ENCODE measurements around the gene ELMOD1. TPM values are rescaled to one million over a fixed set of nuclear protein-coding genes. Genes with fewer than 3 reads are reported as not detected.

Gene ELMOD1
- total and polyA plus RNA-seq, 7 experiments from 2014 or later: not detected

GRCh38 chr11:107665018-107665417, 74.1 kb downstream of the ELMOD1 start:
- Histone ChIP-seq H3K36me3 (ENCODE audit: control insufficient read depth in 2 of 3, insufficient read depth in 3 of 3, low read length in 3 of 3) (no peaks in the 10 kb centered on the region), H3K27me3 (ENCODE audit: control insufficient read depth in 2 of 2, insufficient read depth in 2 of 2, low read length in 2 of 2) (no peaks in the 10 kb centered on the region), H3K27ac (ENCODE audit: low read depth, low read length) (no peak overlapping the region), H3K4me1 (ENCODE audit: control insufficient read depth in 2 of 2, insufficient read depth in 2 of 2, low read length in 2 of 2) (no peaks in the 10 kb centered on the region), H3K9me3 (ENCODE audit: control insufficient read depth in 2 of 3, low read length in 3 of 3) (no peaks in the 10 kb centered on the region), H3K4me3 (ENCODE audit: low read length) (no peak overlapping the region)
- intact Hi-C loops (cut with micrococcal nuclease): no loop called here
- CTCF ChIA-PET: no interaction called here
- peaks cover 5 to 24% (median 19%) of the 10 kb centered on the region in 5 donors for H3K27me3 Mint-ChIP-seq
- no peaks in the 10 kb centered on the region for H3K9me3 Mint-ChIP-seq
- ATAC-seq (no peak), DNase-seq (no peak)
- H3K27ac Mint-ChIP-seq: no peak overlapping the region
- H3K4me1 Mint-ChIP-seq: no peaks in the 10 kb centered on the region
- POLR2A ChIA-PET: no interaction called here
- no peak overlapping the region for H3K4me3 Mint-ChIP-seq
- H3K36me3 Mint-ChIP-seq: no peaks in the 10 kb centered on the region

GRCh38 chr11:107666911-107667613, 76.1 kb downstream of the ELMOD1 start:
- no peaks in the 10 kb centered on the region for H3K36me3 ChIP-seq (ENCODE audit: control insufficient read depth in 2 of 3, insufficient read depth in 3 of 3, low read length in 3 of 3)
- Mint-ChIP-seq H3K9me3 (no peaks in the 10 kb centered on the region), H3K4me1 (no peaks in the 10 kb centered on the region), H3K27me3 (peaks cover 4 to 24% (median 20%) of the 10 kb centered on the region in 5 donors), H3K4me3 (no peak overlapping the region), H3K27ac (no peak overlapping the region), H3K36me3 (no peaks in the 10 kb centered on the region)
- DNase-seq (no peak), ATAC-seq (no peak)
- H3K27me3 ChIP-seq (ENCODE audit: control insufficient read depth in 2 of 2, insufficient read depth in 2 of 2, low read length in 2 of 2): no peaks in the 10 kb centered on the region
- no peak overlapping the region for H3K27ac ChIP-seq (ENCODE audit: low read depth, low read length)
- no peaks in the 10 kb centered on the region for H3K4me1 ChIP-seq (ENCODE audit: control insufficient read depth in 2 of 2, insufficient read depth in 2 of 2, low read length in 2 of 2)
- ChIA-PET CTCF (no interaction called here), POLR2A (no interaction called here)
- intact Hi-C loops (cut with micrococcal nuclease): no loop called here
- no peaks in the 10 kb centered on the region for H3K9me3 ChIP-seq (ENCODE audit: control insufficient read depth in 2 of 3, low read length in 3 of 3)
- H3K4me3 ChIP-seq (ENCODE audit: low read length): no peak overlapping the region

- H3K27me3 Mint-ChIP-seq: peaks cover 4 to 29% (median 21%) of the 10 kb centered on the region in 5 donors
- Histone ChIP-seq H3K27ac (ENCODE audit: low read depth, low read length) (no peak overlapping the region), H3K4me1 (ENCODE audit: control insufficient read depth in 2 of 2, insufficient read depth in 2 of 2, low read length in 2 of 2) (no peaks in the 10 kb centered on the region), H3K4me3 (ENCODE audit: low read length) (no peak overlapping the region), H3K27me3 (ENCODE audit: control insufficient read depth in 2 of 2, insufficient read depth in 2 of 2, low read length in 2 of 2) (no peaks in the 10 kb centered on the region), H3K36me3 (ENCODE audit: control insufficient read depth in 2 of 3, insufficient read depth in 3 of 3, low read length in 3 of 3) (no peaks in the 10 kb centered on the region), H3K9me3 (ENCODE audit: control insufficient read depth in 2 of 3, low read length in 3 of 3) (no peaks in the 10 kb centered on the region)
- CTCF ChIA-PET: no interaction called here
- H3K4me1 Mint-ChIP-seq: no peaks in the 10 kb centered on the region
- intact Hi-C loops (cut with micrococcal nuclease): no loop called here
- no peak overlapping the region for H3K27ac Mint-ChIP-seq
- H3K36me3 Mint-ChIP-seq: no peaks in the 10 kb centered on the region
- no peak overlapping the region for H3K4me3 Mint-ChIP-seq
- no peaks in the 10 kb centered on the region for H3K9me3 Mint-ChIP-seq
- no peak for ATAC-seq
- DNase-seq: no peak
- POLR2A ChIA-PET: no interaction called here
These were observed 78.3 kb downstream of the ELMOD1 start for GRCh38 chr11:107669191-107669740.

- Mint-ChIP-seq H3K27ac (no peak overlapping the region), H3K9me3 (no peaks in the 10 kb centered on the region), H3K4me1 (no peaks in the 10 kb centered on the region), H3K36me3 (no peaks in the 10 kb centered on the region), H3K4me3 (no peak overlapping the region), H3K27me3 (peaks cover 3 to 31% (median 13%) of the 10 kb centered on the region in 5 donors)
- CTCF ChIA-PET: no interaction called here
- no peak for DNase-seq
- POLR2A ChIA-PET: no interaction called here
- Histone ChIP-seq H3K9me3 (ENCODE audit: control insufficient read depth in 2 of 3, low read length in 3 of 3) (no peaks in the 10 kb centered on the region), H3K4me3 (ENCODE audit: low read length) (no peak overlapping the region), H3K4me1 (ENCODE audit: control insufficient read depth in 2 of 2, insufficient read depth in 2 of 2, low read length in 2 of 2) (no peaks in the 10 kb centered on the region), H3K27me3 (ENCODE audit: control insufficient read depth in 2 of 2, insufficient read depth in 2 of 2, low read length in 2 of 2) (no peaks in the 10 kb centered on the region), H3K36me3 (ENCODE audit: control insufficient read depth in 2 of 3, insufficient read depth in 3 of 3, low read length in 3 of 3) (no peaks in the 10 kb centered on the region), H3K27ac (ENCODE audit: low read depth, low read length) (no peak overlapping the region)
- no peak for ATAC-seq
- intact Hi-C loops (cut with micrococcal nuclease): no loop called here
These were observed 79.1 kb downstream of the ELMOD1 start for GRCh38 chr11:107669893-107670601.

GRCh38 chr11:107675902-107676301, 85.0 kb downstream of the ELMOD1 start:
- H3K9me3 ChIP-seq (ENCODE audit: control insufficient read depth in 2 of 3, low read length in 3 of 3): no peaks in the 10 kb centered on the region
- Mint-ChIP-seq H3K27ac (no peak overlapping the region), H3K4me1 (peaks cover 0 to 1% (median 0%) of the 10 kb centered on the region in 7 donors), H3K4me3 (no peak overlapping the region), H3K9me3 (no peaks in the 10 kb centered on the region), H3K36me3 (no peaks in the 10 kb centered on the region), H3K27me3 (peaks cover 2 to 17% (median 7%) of the 10 kb centered on the region in 5 donors)
- H3K27me3 ChIP-seq (ENCODE audit: control insufficient read depth in 2 of 2, insufficient read depth in 2 of 2, low read length in 2 of 2): no peaks in the 10 kb centered on the region
- no peak overlapping the region for H3K27ac ChIP-seq (ENCODE audit: low read depth, low read length)
- ATAC-seq: no peak
- H3K4me1 ChIP-seq (ENCODE audit: control insufficient read depth in 2 of 2, insufficient read depth in 2 of 2, low read length in 2 of 2): no peaks in the 10 kb centered on the region
- CTCF ChIA-PET: no interaction called here
- no peak for DNase-seq
- intact Hi-C loops (cut with micrococcal nuclease): no loop called here
- POLR2A ChIA-PET: no interaction called here
- H3K36me3 ChIP-seq (ENCODE audit: control insufficient read depth in 2 of 3, insufficient read depth in 3 of 3, low read length in 3 of 3): no peaks in the 10 kb centered on the region
- H3K4me3 ChIP-seq (ENCODE audit: low read length): no peak overlapping the region

GRCh38 chr11:107676336-107677057, 85.5 kb downstream of the ELMOD1 start:
- Mint-ChIP-seq H3K4me3 (no peak overlapping the region), H3K36me3 (no peaks in the 10 kb centered on the region), H3K27ac (no peak overlapping the region), H3K27me3 (peaks cover 2 to 17% (median 7%) of the 10 kb centered on the region in 5 donors), H3K9me3 (no peaks in the 10 kb centered on the region), H3K4me1 (peaks cover 0 to 1% (median 0%) of the 10 kb centered on the region in 7 donors)
- POLR2A ChIA-PET: no interaction called here
- Histone ChIP-seq H3K27me3 (ENCODE audit: control insufficient read depth in 2 of 2, insufficient read depth in 2 of 2, low read length in 2 of 2) (no peaks in the 10 kb centered on the region), H3K9me3 (ENCODE audit: control insufficient read depth in 2 of 3, low read length in 3 of 3) (no peaks in the 10 kb centered on the region), H3K36me3 (ENCODE audit: control insufficient read depth in 2 of 3, insufficient read depth in 3 of 3, low read length in 3 of 3) (no peaks in the 10 kb centered on the region), H3K27ac (ENCODE audit: low read depth, low read length) (no peak overlapping the region), H3K4me3 (ENCODE audit: low read length) (no peak overlapping the region), H3K4me1 (ENCODE audit: control insufficient read depth in 2 of 2, insufficient read depth in 2 of 2, low read length in 2 of 2) (no peaks in the 10 kb centered on the region)
- DNase-seq (no peak), ATAC-seq (no peak)
- intact Hi-C loops (cut with micrococcal nuclease): no loop called here
- CTCF ChIA-PET: no interaction called here
